ENCODE measurements around the gene CSTA.

Gene CSTA

DNA sequence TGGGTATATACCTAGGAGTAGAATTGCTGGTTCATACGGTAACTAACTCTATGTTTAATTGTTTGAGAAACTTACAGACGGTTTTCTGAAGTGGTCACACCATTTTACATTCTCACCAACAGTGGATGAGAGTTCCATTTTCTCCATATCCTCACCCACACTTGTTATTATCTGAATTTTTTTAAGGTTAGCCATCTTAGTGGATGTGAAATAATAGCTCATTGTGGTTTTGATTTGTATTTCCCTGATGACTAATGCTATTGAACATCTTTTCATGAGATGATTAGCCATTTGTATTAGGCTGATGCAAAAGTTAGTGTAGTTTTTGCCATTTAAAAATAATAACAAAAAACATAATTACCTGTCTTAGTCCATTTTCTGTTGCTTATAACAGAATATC, 18.6 kb downstream of the CSTA start:
- H4K20me1 ChIP-seq, result no peaks in the 10 kb centered on the region
- no peak overlapping the region for H3K4me2 ChIP-seq
- TF ChIP-seq Cebpa-rat (IDR thresholded peaks at IDR 0.05), result no peak
- no peak overlapping the region for H3K27ac ChIP-seq
- no peaks in the 10 kb centered on the region for H3K4me1 ChIP-seq
- H3K36me3 ChIP-seq, result no peaks in the 10 kb centered on the region
- H3K27me3 ChIP-seq, result no peaks in the 10 kb centered on the region
- H3K9me3 ChIP-seq (replicated peaks in 1 of 11), result peaks cover 0 to 26% (median 9%) of the 10 kb centered on the region in 11 experiments; a peak in 16 of 22 replicates
- no peak overlapping the region for H3K4me3 ChIP-seq
- no peak overlapping the region for H3K9ac ChIP-seq

DNA sequence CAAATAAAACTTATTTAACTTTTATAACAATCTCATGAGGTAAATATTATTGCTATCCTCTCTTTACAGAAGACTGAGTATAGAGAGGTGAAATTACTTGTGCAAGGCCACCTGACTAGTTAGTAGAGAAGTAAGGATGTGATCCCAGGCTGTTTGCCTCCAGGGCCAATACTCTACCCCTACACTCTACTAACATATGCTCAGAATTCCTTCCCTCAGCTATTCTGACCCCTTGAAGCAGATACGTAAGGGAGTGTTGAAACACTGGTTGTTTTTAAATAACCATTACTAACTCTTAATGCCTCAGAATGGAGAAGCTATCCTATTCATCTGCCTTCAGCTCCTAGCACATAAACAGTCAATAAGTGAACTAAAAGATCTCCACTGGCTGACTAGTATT, 24.1 kb downstream of the CSTA start:
- no peaks in the 10 kb centered on the region for H3K36me3 ChIP-seq
- H3K9ac ChIP-seq, result no peak overlapping the region
- no peak overlapping the region for H3K4me3 ChIP-seq
- no peak overlapping the region for H3K4me2 ChIP-seq
- no peaks in the 10 kb centered on the region for H3K27me3 ChIP-seq
- H3K9me3 ChIP-seq (replicated peaks in 1 of 11), result peaks cover 0 to 11% (median 8%) of the 10 kb centered on the region in 11 experiments; a peak in 13 of 22 replicates
- no peaks in the 10 kb centered on the region for H4K20me1 ChIP-seq
- no peak overlapping the region for H3K27ac ChIP-seq
- TF ChIP-seq Cebpa-rat (IDR thresholded peaks at IDR 0.05), result no peak
- H3K4me1 ChIP-seq, result peaks cover 0 to 5% (median 0%) of the 10 kb centered on the region in 10 experiments; a peak in 2 of 20 replicates

DNA sequence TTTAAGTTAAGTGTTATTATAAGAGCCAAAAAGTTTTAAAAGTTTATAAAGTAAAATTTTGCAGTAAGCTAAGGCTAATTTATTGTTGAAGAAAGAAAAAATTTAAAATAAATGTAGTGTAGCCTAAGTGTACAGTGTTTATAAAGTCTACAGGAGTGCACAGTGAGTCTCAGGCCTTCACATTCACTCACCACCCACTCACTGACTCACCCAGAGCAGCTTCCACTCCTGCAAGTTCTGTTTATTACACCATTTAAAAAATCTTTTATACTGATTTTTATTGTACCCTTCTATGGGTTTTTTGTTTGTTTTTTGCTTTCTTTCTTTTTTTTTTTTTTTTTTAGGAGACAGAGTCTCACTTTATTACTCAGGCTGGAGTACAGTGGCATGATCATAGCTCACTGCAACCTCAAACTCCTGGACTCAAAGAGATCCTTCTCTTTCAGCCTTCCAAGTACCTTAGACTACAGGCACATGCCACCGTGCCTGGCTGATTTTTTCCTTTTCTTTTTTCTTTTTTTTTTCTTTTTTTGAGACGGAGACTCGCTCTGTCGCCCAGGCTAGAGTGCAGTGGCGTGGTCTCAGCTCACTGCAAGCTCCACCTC, 25.9 kb downstream of the CSTA start:
- no peak overlapping the region for H3K27ac ChIP-seq
- H4K20me1 ChIP-seq, result no peaks in the 10 kb centered on the region
- H3K4me2 ChIP-seq, result peak overlapping the region in 1 of 11 experiments; percentile 33; a peak in 1 of 22 replicates
- peaks cover 0 to 9% (median 8%) of the 10 kb centered on the region in 11 experiments; a peak in 13 of 22 replicates for H3K9me3 ChIP-seq (replicated peaks in 1 of 11)
- H3K36me3 ChIP-seq, result no peaks in the 10 kb centered on the region
- H3K9ac ChIP-seq, result no peak overlapping the region
- no peak for TF ChIP-seq Cebpa-rat (IDR thresholded peaks at IDR 0.05)
- peaks cover 0 to 5% (median 0%) of the 10 kb centered on the region in 10 experiments; a peak in 2 of 20 replicates for H3K4me1 ChIP-seq
- no peak overlapping the region for H3K4me3 ChIP-seq
- no peaks in the 10 kb centered on the region for H3K27me3 ChIP-seq

DNA sequence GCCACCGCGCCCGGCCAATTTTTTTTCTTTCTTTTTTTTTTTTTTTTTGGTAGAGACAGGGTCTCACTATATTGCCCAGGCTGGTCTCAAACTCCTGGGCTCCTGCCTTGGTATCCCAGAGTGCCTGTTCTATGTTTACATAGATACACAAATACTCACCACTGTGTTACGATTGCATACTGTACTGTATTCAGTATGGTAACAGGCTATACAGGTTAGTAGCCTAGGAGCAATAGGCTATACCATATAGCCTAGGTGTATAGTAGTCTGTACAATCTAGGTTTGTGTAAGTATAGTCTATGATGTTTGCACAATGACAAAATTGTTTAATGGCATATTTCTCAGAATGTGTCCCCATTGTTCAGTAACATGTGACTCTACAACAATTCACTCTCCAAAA, 26.6 kb downstream of the CSTA start:
- TF ChIP-seq Cebpa-rat (IDR thresholded peaks at IDR 0.05), result no peak
- no peak overlapping the region for H3K9ac ChIP-seq
- H4K20me1 ChIP-seq, result no peaks in the 10 kb centered on the region
- H3K4me1 ChIP-seq, result peaks cover 0 to 5% (median 0%) of the 10 kb centered on the region in 10 experiments; a peak in 2 of 20 replicates
- H3K4me2 ChIP-seq, result no peak overlapping the region
- no peak overlapping the region for H3K4me3 ChIP-seq
- peaks cover 0 to 9% (median 8%) of the 10 kb centered on the region in 11 experiments; a peak in 13 of 22 replicates for H3K9me3 ChIP-seq (replicated peaks in 1 of 11)
- no peaks in the 10 kb centered on the region for H3K27me3 ChIP-seq
- 0 out of 22 replicates have a peak, but pooled peaks cover 0 to under 1% (median 0%) of the 10 kb centered on the region in 11 experiments for H3K36me3 ChIP-seq
- H3K27ac ChIP-seq, result no peak overlapping the region

DNA sequence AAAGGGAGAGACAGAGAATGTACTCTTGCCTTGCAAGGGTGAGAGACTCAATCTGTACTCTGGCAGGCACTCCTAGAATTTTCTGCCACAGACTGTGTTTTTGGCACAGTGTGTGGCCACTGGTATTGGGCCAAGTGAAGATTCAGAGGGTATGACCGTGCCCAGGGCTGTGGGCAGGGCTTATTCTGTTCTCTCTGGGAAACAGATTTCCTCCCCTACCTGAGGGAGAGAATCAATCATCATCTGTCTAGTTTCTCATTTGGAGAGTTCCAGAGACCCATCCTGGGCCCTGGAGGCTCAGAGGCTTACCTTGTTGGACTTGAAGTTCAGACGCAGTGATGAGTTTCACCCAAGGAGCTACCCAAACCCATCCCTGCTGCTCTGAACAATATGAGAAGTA, 28.2 kb downstream of the CSTA start:
- TF ChIP-seq Cebpa-rat (IDR thresholded peaks at IDR 0.05), result no peak
- H3K27ac ChIP-seq, result no peak overlapping the region
- H3K4me1 ChIP-seq, result peaks cover 0 to 5% (median 0%) of the 10 kb centered on the region in 10 experiments; a peak in 2 of 20 replicates
- H3K27me3 ChIP-seq, result no peaks in the 10 kb centered on the region
- H3K4me3 ChIP-seq, result no peak overlapping the region
- H3K4me2 ChIP-seq, result no peak overlapping the region
- H4K20me1 ChIP-seq, result no peaks in the 10 kb centered on the region
- no peak overlapping the region for H3K9ac ChIP-seq
- peaks cover under 1 to 16% (median 7%) of the 10 kb centered on the region in 11 experiments; a peak in 17 of 22 replicates for H3K36me3 ChIP-seq
- H3K9me3 ChIP-seq (replicated peaks in 1 of 11), result peaks cover 0 to 3% (median 2%) of the 10 kb centered on the region in 11 experiments; a peak in 6 of 22 replicates

DNA sequence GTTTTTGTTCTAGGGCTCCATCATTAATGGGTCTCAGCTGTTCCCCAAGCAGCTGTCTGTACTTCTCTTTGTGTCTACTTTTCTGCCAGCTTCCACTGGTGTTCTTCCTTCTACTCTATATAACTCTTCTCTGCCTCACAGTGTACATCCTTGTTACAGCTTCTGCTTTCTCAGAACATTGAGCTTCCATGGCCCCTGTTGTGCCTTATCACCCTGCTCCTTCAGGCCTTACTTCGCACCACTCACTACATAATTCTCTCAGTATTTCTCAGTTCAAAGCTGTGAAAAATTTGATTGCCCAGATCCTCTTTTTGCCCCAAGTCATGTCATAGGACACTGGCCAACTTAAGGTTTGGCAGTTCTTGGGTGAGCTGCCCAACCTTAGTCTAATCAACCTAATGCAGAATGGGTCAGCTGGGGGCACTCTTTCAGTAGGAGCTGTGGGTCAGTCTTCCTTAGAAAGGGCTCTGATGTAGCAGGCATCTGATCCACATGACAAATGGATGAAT, 28.9 kb downstream of the CSTA start:
- Histone ChIP-seq H3K36me3 (peaks cover 8 to 24% (median 14%) of the 10 kb centered on the region in 11 experiments; a peak in 20 of 22 replicates), H3K4me3 (no peak overlapping the region), H3K4me1 (peaks cover 0 to 5% (median 0%) of the 10 kb centered on the region in 10 experiments; a peak in 2 of 20 replicates), H3K27ac (no peak overlapping the region), H3K9ac (no peak overlapping the region), H3K4me2 (no peak overlapping the region), H3K27me3 (no peaks in the 10 kb centered on the region), H3K9me3 (replicated peaks in 1 of 11) (no peaks in the 10 kb centered on the region), H4K20me1 (no peaks in the 10 kb centered on the region)
- TF ChIP-seq Cebpa-rat (IDR thresholded peaks at IDR 0.05), result no peak

DNA sequence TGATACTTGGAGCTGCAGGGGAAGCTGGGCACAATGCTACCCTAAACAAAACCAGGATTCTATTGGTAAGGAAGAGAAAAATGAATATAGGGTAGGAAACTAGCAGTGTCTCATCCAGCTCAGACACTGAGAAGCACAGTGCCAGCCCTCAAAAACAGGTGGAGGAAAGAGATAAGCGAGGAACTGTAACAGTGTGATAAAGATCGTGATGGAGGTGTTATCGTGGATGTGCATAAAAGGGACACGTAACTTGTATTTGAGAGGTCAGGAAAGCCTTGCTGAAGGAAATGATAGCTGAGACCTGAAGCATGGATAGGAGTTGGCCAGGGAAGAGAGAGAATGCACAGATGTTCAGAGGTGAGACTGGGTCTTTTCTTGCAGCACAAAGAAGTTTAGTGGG, 30.6 kb downstream of the CSTA start:
- H3K4me1 ChIP-seq, result peaks cover 0 to 5% (median 0%) of the 10 kb centered on the region in 10 experiments; a peak in 2 of 20 replicates
- H3K4me3 ChIP-seq, result no peak overlapping the region
- no peak overlapping the region for H3K9ac ChIP-seq
- no peaks in the 10 kb centered on the region for H4K20me1 ChIP-seq
- peaks cover 10 to 40% (median 23%) of the 10 kb centered on the region in 11 experiments; a peak in 21 of 22 replicates for H3K36me3 ChIP-seq
- no peak overlapping the region for H3K27ac ChIP-seq
- no peaks in the 10 kb centered on the region for H3K27me3 ChIP-seq
- H3K4me2 ChIP-seq, result no peak overlapping the region
- no peaks in the 10 kb centered on the region for H3K9me3 ChIP-seq (replicated peaks in 1 of 11)
- TF ChIP-seq Cebpa-rat (IDR thresholded peaks at IDR 0.05), result no peak

DNA sequence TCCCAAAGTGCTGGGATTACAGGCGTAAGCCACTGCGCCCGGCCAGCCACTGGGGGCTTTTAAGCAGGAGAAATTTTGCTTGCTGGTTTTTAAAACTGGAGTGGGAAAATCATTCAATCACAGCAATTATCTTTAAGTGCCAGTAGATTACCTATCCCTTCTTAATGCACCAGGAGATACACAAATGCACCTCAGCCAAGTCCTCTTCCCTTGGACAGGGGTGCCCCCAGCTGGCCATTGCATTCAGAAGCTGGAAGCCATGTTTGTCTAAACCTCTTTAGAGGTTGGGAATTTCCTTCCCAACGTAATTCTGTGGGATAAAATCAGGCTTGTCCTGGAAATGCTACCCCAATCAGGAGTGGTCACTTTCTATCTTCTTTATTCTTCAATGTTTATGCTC, 31.4 kb downstream of the CSTA start:
- H3K27ac ChIP-seq, result no peak overlapping the region
- H3K4me3 ChIP-seq, result no peak overlapping the region
- H3K9me3 ChIP-seq (replicated peaks in 1 of 11), result no peaks in the 10 kb centered on the region
- peaks cover 15 to 48% (median 31%) of the 10 kb centered on the region in 11 experiments for H3K36me3 ChIP-seq
- no peak for TF ChIP-seq Cebpa-rat (IDR thresholded peaks at IDR 0.05)
- H3K9ac ChIP-seq, result no peak overlapping the region
- H3K27me3 ChIP-seq, result no peaks in the 10 kb centered on the region
- H3K4me2 ChIP-seq, result no peak overlapping the region
- H3K4me1 ChIP-seq, result no peaks in the 10 kb centered on the region
- H4K20me1 ChIP-seq, result no peaks in the 10 kb centered on the region

DNA sequence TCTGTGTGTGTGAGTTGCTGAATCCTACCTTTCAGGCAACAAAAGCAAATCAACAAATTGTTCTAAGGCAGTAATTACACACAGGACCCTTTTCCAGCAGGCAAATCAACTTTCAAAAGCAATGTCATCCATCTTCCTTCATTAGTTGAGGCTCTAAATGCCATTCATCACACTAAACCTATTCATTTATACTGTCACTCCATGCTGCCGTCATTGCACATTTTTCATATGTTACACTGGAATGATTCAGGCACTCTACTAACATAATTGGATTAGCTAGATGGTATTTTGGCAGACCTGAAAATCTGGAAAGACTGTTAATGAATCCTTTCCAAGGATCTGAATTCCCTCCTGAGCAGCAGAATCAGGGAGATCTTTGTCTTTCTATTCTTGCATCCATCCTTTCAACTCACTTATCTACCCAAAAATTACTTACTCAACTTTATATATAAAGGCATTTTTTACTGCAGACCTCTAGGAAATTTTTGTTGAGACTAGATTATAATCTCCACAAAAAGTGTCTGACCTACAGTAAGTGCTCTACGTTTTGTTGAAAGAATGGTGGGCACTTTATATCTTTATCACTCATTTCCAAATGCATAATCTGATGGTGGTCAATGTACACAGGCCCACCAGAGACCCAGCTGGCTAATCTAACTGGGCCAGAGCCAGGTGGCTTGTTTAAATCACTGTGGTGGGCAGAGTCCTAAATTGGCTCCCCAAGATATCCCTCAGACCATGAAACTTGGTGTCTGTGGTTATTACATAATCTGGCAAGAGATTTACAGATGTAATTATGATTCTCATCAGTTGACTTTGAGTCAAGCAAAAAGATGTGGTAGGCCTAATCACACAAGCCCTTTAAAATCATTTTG, 33.0 kb downstream of the CSTA start:
- Histone ChIP-seq H3K36me3 (peaks cover 31 to 65% (median 47%) of the 10 kb centered on the region in 11 experiments), H3K9me3 (replicated peaks in 1 of 11) (no peaks in the 10 kb centered on the region), H3K27me3 (no peaks in the 10 kb centered on the region), H3K27ac (no peak overlapping the region), H4K20me1 (no peaks in the 10 kb centered on the region), H3K4me2 (no peak overlapping the region), H3K4me3 (no peak overlapping the region), H3K4me1 (no peaks in the 10 kb centered on the region), H3K9ac (no peak overlapping the region)
- no peak for TF ChIP-seq Cebpa-rat (IDR thresholded peaks at IDR 0.05)

Measured in BLaER1 treated with 17β-estradiol and CSF1 and Interleukin-3, amounts not matched to agents 10 nM and 100 nM (cell line).